ENCODE results near the gene PARD3.

DNA sequence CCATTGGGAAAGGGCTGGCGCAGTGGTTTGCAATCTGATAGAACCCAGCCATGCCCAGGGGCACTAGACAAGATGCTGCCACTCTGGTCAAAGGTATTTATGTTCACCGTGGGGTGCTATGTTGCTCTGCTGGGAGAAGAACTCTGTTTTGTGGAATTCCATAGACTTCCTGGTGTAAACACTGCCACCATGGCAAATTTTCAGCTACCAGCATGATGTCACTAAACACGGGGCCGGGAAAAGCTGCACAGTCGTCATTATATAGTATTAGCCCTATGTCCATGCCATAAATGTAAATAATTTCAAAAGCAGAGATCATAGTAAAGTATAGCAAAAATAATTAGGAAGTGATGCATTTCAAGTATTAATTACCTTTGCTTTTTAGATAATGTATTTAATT is 500.6 kb downstream of the PARD3 start:
- TF ChIP-seq, protein P1, sequence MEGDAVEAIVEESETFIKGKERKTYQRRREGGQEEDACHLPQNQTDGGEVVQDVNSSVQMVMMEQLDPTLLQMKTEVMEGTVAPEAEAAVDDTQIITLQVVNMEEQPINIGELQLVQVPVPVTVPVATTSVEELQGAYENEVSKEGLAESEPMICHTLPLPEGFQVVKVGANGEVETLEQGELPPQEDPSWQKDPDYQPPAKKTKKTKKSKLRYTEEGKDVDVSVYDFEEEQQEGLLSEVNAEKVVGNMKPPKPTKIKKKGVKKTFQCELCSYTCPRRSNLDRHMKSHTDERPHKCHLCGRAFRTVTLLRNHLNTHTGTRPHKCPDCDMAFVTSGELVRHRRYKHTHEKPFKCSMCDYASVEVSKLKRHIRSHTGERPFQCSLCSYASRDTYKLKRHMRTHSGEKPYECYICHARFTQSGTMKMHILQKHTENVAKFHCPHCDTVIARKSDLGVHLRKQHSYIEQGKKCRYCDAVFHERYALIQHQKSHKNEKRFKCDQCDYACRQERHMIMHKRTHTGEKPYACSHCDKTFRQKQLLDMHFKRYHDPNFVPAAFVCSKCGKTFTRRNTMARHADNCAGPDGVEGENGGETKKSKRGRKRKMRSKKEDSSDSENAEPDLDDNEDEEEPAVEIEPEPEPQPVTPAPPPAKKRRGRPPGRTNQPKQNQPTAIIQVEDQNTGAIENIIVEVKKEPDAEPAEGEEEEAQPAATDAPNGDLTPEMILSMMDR (IDR thresholded peaks at IDR 0.05) = no peak
- TF ChIP-seq EZH2 (IDR thresholded peaks at IDR 0.05) = no peak
- no peak for TF ChIP-seq EZH2phosphoT487 (IDR thresholded peaks at IDR 0.05)

Data from neural progenitor cell (in vitro differentiated cells).